Measurements from ENCODE around the gene FZD10. TPM values are rescaled to one million over a fixed set of nuclear protein-coding genes. Genes with fewer than 3 reads are reported as not detected.

Gene FZD10
- total RNA-seq, 1 experiment from 2014 or later, result not detected

DNA sequence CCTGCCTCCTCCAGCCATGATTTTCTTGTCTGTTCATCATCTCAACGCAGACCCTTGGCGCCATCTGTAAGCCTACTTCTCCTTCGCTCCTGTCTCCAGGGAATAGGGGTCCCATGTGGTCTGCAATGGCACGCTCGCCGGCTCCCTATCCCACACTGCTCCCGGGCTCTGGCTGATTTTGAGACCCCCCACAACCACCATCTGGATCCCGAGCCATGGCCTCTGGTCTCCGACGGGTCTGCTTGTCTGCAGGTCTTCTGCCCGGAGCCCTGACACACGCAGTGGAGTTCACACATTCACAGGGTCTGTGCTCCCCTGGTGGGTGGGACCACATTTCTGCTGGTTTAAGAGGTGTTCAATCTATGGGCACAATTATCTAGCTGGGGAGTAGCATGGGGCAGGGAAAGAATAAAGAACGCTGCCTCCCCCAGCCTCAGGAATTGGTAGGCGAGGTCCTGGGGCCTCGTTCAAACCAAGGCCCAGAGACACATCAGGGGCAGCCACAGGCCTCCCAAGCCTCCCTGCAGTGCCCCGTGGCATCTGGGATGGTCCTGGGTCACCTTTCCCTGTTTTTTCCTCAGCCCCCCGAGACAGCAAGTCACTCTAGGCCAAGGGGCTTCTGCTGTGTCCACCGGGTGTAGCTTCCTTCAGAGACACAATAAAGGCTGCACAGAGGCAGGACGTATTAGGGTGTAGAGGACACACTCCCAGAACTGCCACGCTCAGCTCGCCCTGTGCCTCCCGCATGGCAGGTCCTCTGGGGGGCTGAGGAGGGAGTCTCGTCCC, 21.5 kb downstream of the FZD10 start:
- intact Hi-C loops (cut with micrococcal nuclease), result no loop called here
- Mint-ChIP-seq H3K27ac (ENCODE audit: low read depth, unreplicated experiment) (no peak overlapping the region), H3K36me3 (ENCODE audit: insufficient read depth, unreplicated experiment) (no peaks in the 10 kb centered on the region), H3K27me3 (ENCODE audit: insufficient read depth, unreplicated experiment) (no peaks in the 10 kb centered on the region), H3K4me1 (ENCODE audit: insufficient read depth, unreplicated experiment) (peaks cover 6% of the 10 kb centered on the region), H3K9me3 (ENCODE audit: unreplicated experiment) (peaks cover 13% of the 10 kb centered on the region), H3K4me3 (ENCODE audit: unreplicated experiment) (no peak overlapping the region)
- no peak for DNase-seq (ENCODE audit: unreplicated experiment)
- TF ChIP-seq, protein P1, sequence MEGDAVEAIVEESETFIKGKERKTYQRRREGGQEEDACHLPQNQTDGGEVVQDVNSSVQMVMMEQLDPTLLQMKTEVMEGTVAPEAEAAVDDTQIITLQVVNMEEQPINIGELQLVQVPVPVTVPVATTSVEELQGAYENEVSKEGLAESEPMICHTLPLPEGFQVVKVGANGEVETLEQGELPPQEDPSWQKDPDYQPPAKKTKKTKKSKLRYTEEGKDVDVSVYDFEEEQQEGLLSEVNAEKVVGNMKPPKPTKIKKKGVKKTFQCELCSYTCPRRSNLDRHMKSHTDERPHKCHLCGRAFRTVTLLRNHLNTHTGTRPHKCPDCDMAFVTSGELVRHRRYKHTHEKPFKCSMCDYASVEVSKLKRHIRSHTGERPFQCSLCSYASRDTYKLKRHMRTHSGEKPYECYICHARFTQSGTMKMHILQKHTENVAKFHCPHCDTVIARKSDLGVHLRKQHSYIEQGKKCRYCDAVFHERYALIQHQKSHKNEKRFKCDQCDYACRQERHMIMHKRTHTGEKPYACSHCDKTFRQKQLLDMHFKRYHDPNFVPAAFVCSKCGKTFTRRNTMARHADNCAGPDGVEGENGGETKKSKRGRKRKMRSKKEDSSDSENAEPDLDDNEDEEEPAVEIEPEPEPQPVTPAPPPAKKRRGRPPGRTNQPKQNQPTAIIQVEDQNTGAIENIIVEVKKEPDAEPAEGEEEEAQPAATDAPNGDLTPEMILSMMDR (IDR thresholded peaks at IDR 0.05; ENCODE audit: unreplicated experiment), result no peak
- POLR2A ChIA-PET, result no interaction called here
- no TSS peak for BruUV-seq (replicated peaks)
- CTCF ChIA-PET, result no interaction called here

DNA sequence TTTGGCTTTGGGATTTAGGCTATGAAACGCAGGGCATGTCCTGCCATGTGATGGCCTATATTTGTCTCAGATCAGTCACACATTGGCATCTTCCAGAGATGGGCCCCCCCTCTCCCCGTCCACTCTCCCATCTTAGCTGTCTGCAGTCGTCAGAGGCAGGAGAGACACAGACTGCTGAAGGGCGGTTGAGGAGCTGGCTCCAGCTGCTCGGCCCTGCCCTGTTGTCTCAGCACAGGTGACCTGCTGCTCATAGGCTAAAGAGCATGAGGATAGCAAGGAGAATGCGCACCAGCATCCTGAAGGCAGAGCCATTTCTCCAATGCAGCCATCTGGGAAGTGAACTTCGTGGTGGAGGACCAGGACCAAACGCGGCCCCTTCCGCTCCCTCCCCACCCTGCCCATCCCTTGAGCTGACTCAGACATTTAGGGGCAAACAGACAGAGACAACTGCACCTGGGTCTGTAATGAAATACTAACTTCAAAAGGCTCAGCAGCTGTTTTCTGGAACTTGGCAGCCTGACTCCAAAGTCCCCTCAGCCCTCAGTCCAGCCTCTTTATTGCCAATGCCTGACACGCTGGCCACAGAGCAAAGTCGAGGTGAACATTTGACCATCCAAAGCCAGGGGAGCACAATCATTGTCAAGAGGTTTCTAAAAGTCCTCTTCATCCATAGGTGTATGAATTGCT, 22.3 kb downstream of the FZD10 start:
- CTCF ChIA-PET, result no interaction called here
- H3K4me1 Mint-ChIP-seq (ENCODE audit: insufficient read depth, unreplicated experiment), result peaks cover 6% of the 10 kb centered on the region

DNA sequence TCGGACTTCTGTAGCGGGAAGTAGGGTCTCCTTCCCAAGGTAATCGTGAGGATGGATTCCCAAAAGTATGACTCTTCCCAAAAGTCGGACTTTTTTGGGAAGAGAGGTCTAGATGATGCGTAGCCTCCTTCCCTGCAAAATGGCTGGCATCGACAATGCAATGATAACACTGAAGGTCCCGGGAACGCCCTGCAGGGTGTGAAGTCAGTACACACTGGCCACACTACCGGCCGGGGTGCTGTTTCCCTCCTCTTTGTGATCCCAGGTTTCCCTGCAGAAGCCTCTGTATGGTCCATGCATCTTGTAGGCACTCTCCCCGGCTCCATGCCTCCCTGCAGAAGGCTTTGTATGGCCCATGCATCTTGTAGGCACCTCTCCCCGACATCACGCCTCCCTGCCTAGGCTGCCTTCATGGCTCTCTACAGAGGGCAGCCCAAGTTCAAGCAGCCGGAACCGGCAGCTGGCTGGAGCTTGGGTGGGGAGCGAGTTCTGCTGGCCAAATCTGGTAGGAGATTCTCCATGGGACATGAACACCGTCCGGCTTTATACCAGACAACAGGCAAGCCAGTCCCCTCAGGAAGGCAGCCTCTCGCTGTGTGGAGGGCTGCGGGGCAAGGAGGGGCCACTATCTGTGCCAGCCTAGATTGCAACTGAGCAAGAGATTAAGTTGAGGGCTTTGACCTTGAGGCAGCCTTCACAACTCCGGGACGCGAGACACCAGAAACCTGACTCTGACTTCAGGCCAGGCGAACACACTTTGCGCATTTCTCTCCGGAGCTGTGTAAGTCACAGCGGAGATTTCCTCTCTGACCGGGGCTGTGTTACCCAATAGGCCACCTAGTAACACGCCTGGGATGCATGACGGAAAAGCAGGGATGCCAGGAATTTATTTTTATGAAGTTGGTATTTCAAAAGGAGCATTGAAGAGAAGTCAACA, 23.5 kb downstream of the FZD10 start:
- H3K9me3 Mint-ChIP-seq (ENCODE audit: unreplicated experiment), result peaks cover 13% of the 10 kb centered on the region
- no peak overlapping the region for H3K27ac Mint-ChIP-seq (ENCODE audit: low read depth, unreplicated experiment)
- intact Hi-C loops (cut with micrococcal nuclease), result no loop called here
- DNase-seq (ENCODE audit: unreplicated experiment), result no peak
- H3K4me1 Mint-ChIP-seq (ENCODE audit: insufficient read depth, unreplicated experiment), result peaks cover 6% of the 10 kb centered on the region
- CTCF ChIA-PET, result no interaction called here
- no peaks in the 10 kb centered on the region for H3K36me3 Mint-ChIP-seq (ENCODE audit: insufficient read depth, unreplicated experiment)
- H3K27me3 Mint-ChIP-seq (ENCODE audit: insufficient read depth, unreplicated experiment), result no peaks in the 10 kb centered on the region
- TF ChIP-seq, protein P1 (IDR thresholded peaks at IDR 0.05; ENCODE audit: unreplicated experiment), result no peak
- H3K4me3 Mint-ChIP-seq (ENCODE audit: unreplicated experiment), result no peak overlapping the region
- BruUV-seq (replicated peaks), result no TSS peak
- POLR2A ChIA-PET, result no interaction called here

More for the DNA sequence above, 22.3 kb downstream of the FZD10 start:
- TF ChIP-seq, protein P1 (IDR thresholded peaks at IDR 0.05; ENCODE audit: unreplicated experiment), result no peak
- no TSS peak for BruUV-seq (replicated peaks)
- Mint-ChIP-seq H3K27ac (ENCODE audit: low read depth, unreplicated experiment) (no peak overlapping the region), H3K4me3 (ENCODE audit: unreplicated experiment) (no peak overlapping the region), H3K27me3 (ENCODE audit: insufficient read depth, unreplicated experiment) (no peaks in the 10 kb centered on the region), H3K36me3 (ENCODE audit: insufficient read depth, unreplicated experiment) (no peaks in the 10 kb centered on the region), H3K9me3 (ENCODE audit: unreplicated experiment) (peaks cover 13% of the 10 kb centered on the region)
- POLR2A ChIA-PET, result interaction anchor here (0.6 kb wide), 1 partner anchor 213 kb away, joined by 3 read pairs; no protein-coding TSS in a partner anchor
- no peak for DNase-seq (ENCODE audit: unreplicated experiment)
- intact Hi-C loops (cut with micrococcal nuclease), result no loop called here
